Ecto neural progenitor cell (in vitro differentiated cells): Measurements from ENCODE around the gene LILRB2.
"Not testable (repeated sequence)": the region's sequence is repeated elsewhere in the genome, so short reads cannot be mapped to it uniquely, and the experiment has no call there.

Experiments
- DNase-seq: peaks from one replicate; pipeline ENCODE4 v3.0.0-alpha.2; 2018; ENCODE audit warnings: low spot score

LILRB2 gene

DNA sequence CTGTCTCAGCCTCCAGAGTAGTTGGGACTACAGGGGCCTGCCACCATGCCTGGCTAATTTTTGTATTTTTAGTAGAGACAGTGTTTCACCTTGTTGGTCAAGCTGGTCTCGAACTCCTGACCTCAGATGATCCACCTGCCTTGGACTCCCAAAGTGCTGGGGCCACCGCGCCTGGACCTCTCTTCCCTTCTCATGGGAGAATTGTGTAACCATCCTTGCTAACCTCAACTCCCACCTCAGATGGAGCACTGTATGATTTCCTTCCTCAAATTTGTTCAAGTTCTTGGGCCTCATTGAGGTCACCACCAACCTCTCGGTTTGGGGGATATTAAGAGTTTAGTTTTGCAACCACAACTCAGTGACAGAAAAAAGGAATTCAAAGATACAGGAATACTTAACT, 21.3 kb upstream of the LILRB2 start:
- no peak for DNase-seq

GRCh38 chr19:54299515-54299914, 18.6 kb upstream of the LILRB2 start:
- DNase-seq = no peak

- DNase-seq = no peak
Measured at GRCh38 chr19:54299126-54299498, 18.2 kb upstream of the LILRB2 start.

DNA sequence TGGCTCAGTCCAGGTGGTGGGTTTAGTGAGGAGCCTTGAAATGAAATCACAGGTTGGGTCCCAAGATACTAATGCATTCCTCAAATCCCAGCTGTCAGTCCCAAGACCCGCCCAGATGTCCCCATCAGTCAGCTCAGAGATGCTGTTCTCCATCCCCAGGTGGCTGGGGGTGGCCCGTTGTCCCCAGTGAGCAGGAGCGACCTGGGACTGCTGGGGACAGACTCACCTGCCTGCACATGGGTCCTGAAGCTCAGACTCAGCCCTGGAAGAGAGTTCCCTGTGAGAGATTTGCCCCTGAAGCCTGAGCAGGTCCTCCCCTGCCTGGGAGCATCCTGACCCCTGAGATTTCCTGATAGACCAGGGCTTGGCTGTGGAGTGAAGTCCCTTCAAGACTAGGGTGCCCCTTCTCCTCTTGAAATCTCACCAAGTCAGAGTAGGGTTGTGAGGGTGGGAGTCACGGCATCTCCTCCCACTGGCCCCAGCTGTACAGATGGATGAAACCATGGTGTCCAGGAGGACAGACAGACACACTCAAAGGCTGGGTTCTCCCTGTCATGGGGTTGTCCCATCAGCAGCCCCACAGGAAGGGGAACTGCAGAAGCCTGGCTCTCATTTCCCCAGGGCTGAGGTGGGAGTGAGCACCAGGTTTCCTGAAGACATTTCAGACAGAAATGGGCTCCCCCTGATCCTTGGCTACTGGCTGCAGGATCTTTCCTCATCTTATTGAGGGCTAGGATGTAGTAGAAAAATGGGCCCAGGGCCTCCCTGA, 17.6 kb upstream of the LILRB2 start:
- no peak for DNase-seq

- DNase-seq = no peak
Measured at GRCh38 chr19:54297759-54298305, 16.9 kb upstream of the LILRB2 start.

DNA sequence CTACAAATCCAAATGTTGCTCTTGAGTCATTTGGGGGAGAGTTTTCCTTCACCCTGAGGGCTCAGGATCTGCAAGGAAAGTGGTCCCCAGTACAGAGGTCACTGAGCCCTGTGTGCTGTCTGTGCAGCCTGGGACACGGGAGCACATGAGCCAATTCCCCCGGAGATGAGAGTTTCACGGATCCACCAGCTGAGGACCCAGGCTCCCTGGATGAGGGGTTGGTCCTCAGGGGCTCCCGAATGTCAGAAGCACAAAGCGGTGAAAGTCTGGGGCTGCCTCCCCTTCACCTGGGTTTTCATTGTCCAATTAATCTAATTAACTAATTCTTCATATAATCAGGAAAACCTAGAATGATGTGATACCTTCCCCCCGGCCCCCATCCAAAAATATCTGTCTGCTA, 13.6 kb upstream of the LILRB2 start:
- DNase-seq = no peak

DNA sequence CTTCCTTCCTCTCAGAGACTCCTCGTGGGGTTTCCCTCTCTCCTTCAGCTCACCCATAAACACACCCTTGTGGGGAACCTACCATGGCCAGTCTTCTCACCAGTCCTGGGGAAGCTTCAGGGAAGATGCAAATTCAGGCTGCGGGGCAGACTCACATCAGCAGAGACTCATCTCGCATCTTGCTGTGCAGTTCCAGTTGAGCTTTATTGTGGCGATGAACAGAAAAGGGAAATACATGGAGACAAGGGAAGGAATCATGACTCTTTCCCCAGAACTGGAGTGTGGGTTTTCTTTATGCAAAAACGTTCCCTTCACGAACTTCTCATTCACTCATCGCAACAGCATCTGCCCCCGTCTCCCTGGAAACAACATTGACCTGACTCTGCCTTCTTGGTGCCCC, 8.2 kb upstream of the LILRB2 start:
- DNase-seq = not testable (repeated sequence)

DNA sequence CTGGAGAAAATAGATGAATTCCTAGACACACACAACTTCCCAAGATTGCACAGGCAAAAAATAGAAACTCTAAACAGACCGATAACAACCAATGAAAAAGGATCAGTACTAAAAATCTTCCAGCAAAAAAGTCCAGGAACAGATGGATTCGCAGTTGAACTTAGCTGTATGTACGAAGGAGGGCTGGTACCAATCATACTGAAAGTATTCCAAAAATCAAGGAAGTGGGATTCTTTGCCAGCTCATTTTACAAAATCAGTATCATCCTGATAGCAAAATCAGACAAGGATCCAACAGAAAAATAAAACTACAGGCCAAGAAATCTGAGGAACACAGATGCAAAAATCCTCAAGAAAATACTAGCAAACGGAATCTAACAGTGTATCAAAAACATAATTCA, 6.5 kb upstream of the LILRB2 start:
- no peak for DNase-seq

GRCh38 chr19:54286283-54286682, 5.4 kb upstream of the LILRB2 start:
- not testable (repeated sequence) for DNase-seq

- not testable (repeated sequence) for DNase-seq
Measured at GRCh38 chr19:54285427-54286056, 4.6 kb upstream of the LILRB2 start.

DNA sequence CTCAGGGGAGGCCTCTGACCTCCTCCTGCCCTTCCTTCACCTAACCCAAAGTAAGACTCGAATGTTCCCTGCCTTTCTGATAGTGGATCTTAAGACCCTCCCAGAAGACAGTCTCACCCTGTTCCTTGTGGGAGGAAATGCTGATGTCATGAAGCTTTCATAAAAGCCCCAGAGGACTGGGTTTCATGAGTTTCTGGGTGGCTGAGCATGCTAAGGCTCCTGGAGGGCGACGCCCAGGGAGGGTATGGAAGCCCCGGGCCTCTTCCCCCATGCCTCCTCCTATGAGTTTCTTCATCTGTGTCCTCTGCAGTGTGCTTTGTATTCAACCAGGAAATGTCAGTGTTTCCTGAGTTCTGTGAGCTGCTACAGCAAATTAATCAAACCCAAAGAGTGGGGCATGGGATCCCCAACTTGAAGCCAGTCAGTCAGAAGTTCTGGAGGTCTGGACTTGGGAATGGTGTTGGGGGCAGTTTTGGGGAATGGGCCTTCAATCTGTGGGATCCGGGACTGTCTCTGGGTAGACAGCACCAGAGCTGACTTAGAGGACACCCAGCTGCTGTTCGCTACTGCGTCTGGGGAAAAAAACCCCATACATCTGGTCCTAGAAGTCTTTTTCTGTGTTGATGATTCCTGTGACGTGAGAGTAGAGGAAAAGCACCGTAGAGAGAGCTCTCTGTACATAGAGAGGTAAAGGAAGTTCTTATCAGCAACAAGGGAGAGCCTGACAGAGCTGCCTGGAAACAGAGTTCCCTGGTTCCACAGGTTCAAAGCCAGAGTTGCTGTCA, 2.0 kb upstream of the LILRB2 start:
- no peak for DNase-seq

DNA sequence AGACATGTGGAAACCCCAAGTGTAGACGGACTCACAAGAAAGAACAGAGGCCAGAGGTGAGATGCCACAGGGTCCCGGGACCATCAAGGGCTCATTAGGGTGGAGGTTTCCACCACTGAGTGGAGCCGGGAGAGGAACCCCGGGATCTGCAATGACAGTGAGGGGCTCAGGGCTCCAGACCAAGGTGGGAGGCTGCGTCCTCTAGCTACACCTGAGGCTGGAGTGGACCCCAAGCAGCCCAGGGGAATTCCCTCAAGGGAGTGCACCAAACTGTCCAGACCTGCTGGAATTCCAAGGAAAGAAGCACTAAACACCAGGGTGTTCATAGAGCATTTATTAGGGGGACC, 792 bp upstream of the LILRB2 start:
- DNase-seq = not testable (repeated sequence)

GRCh38 chr19:54280441-54280840, 469 bp downstream of the LILRB2 start:
- not testable (repeated sequence) for DNase-seq

GRCh38 chr19:54280025-54280424, 885 bp downstream of the LILRB2 start:
- DNase-seq = not testable (repeated sequence)

DNA sequence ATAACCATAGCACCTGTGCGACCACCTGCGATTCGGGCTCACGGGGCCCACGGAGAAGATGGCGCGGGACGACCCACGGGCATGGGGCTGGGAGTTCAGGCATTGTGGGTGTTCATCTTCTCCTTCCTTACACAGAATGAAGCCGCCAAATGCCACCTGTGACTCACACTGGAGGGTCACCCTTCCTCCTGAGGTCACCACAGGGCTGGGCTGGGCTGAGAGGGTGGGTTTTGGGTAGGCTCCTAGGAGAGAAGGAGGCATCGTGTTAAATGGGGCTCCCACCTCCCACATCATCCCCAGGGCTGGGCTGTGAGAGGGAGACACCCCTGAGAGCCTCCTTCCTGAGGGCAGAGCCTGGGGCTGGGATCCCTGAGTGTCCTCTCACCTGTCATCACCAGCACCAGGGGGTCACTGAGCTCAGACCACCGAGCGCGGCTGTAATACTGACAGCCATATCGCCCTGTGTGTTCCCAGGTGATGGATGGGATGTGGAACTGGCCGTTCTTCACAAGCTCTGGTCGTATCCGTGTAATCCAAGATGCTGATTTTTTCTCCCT, 1.4 kb downstream of the LILRB2 start:
- DNase-seq = no peak

- not testable (repeated sequence) for DNase-seq
Measured at GRCh38 chr19:54278571-54279195, 2.2 kb downstream of the LILRB2 start.

- DNase-seq = not testable (repeated sequence)
Measured at GRCh38 chr19:54278056-54278455, 2.9 kb downstream of the LILRB2 start.

- not testable (repeated sequence) for DNase-seq
Measured at GRCh38 chr19:54277111-54277615, 3.7 kb downstream of the LILRB2 start.

- DNase-seq = no peak
Measured at GRCh38 chr19:54275951-54276350, 5.0 kb downstream of the LILRB2 start.

DNA sequence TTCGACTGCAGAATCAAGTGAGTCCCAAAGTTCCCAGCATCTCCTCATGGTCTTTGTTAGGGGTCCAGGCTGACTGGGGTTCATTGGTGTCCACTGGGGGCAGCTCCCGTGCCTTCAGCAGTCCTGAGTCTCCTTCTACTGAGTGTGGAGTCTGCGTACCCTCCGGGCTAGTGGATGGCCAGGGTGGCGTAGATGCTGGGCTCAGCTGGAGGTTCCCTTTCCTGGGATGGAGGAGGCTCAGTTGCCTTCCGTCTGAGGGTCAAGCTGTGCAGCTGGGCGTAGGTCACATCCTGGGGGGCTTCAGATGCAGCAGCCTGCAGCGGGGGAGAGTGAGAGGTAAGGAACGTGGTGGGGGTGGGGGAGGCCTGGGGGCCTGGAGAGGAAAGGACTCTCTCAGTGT, 6.4 kb downstream of the LILRB2 start:
- not testable (repeated sequence) for DNase-seq

- DNase-seq = no peak
Measured at GRCh38 chr19:54273821-54274220, 7.1 kb downstream of the LILRB2 start.

- DNase-seq = not testable (repeated sequence)
Measured at GRCh38 chr19:54272181-54272580, 8.7 kb downstream of the LILRB2 start.
